ENCODE measurements around the gene SPRTN. TPM values are rescaled to one million over a fixed set of nuclear protein-coding genes. Genes with fewer than 3 reads are reported as not detected.
"Not testable (repeated sequence)": the region's sequence is repeated elsewhere in the genome, so short reads cannot be mapped to it uniquely, and the experiment has no call there.

Gene SPRTN
- total and polyA plus RNA-seq, 2 of the 8 experiments (the other 6 are each of a cell fraction or from before 2014, with no cell fraction given) = 6.6 to 15.1 TPM

DNA sequence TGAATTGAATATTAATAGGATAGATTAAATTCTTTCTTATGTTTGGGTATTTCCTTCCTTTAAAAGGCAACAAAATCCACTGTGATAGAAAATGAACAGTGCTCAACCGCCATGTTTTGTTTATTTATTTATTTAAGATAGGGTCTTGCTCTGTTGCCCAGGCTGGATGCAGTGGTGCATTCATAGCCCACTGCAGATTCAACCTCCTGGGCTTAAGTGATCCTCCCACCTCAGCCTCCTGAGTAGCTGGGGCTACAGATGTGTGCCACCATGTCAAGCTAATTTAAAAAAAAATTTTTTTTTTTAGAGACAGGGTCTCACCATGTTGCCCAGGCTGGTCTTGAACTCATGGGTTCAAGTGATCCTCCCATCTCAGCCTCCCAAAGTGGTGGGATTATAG lies 10.8 kb downstream of the SPRTN start:
- 94% methylated on average over 1 of the region's 1 CpG; no CpG with 5 or more reads in 1 of the 2 experiments for WGBS, 2 experiments (ENCODE audit: extremely low coverage in 1 of 2, insufficient coverage in 1 of 2, insufficient read length in 1 of 2, insufficient replicate concordance in 2 of 2, low coverage in 1 of 2, low lambda C conversion rate in 2 of 2, missing lambda C conversion rate in 1 of 2)

More for the DNA sequence above, 10.8 kb downstream of the SPRTN start:
- POLR2A ChIA-PET (ENCODE audit: partially characterized antibody); H3K9ac ChIP-seq (replicated peaks in 1 of 4; ENCODE audit: extremely low read depth in 1 of 4, low read depth in 3 of 4, low read length in 3 of 4); H3K79me2 ChIP-seq (ENCODE audit: control insufficient read depth in 1 of 2, insufficient read depth in 2 of 2, low read length in 2 of 2); H2BK5ac ChIP-seq (ENCODE audit: low read depth, low read length); H3K9me3 ChIP-seq (ENCODE audit: insufficient read depth in 2 of 2, low read depth in 1 of 2, low read length in 1 of 2); H2BK12ac ChIP-seq (ENCODE audit: low read depth, low read length); H3K4me3 ChIP-seq (ENCODE audit: extremely low read depth in 1 of 4, insufficient read depth in 2 of 4, low read depth in 3 of 4, low read length in 4 of 4); H4K5ac ChIP-seq (ENCODE audit: insufficient read length, low read depth, low read length); H2BK120ac ChIP-seq (replicated peaks; ENCODE audit: low read depth, low read length); H4K20me1 ChIP-seq (replicated peaks in 1 of 2; ENCODE audit: control insufficient read depth in 1 of 2, insufficient read depth in 2 of 2, low read length in 2 of 2); H2BK20ac ChIP-seq (ENCODE audit: low read length); H4K91ac ChIP-seq (replicated peaks; ENCODE audit: insufficient read length, low read length); H4K8ac ChIP-seq (ENCODE audit: extremely low read depth, insufficient read depth, low read length); H3K14ac ChIP-seq (ENCODE audit: insufficient read length); FAIRE-seq; H3K23ac ChIP-seq (ENCODE audit: insufficient read length); H3K4ac ChIP-seq (replicated peaks; ENCODE audit: insufficient read length, low read depth, low read length); H3K56ac ChIP-seq (replicated peaks; ENCODE audit: insufficient read length, low read depth, low read length); H3K23me2 ChIP-seq (ENCODE audit: low read depth, low read length); H3K79me1 ChIP-seq (ENCODE audit: low read depth, low read length); H3K4me1 ChIP-seq (replicated peaks in 1 of 4; ENCODE audit: control insufficient read depth in 3 of 4, insufficient read depth in 4 of 4, low read length in 3 of 4); H3K27me3 ChIP-seq (replicated peaks in 1 of 4; ENCODE audit: control insufficient read depth in 3 of 4, extremely low read depth in 1 of 4, insufficient read depth in 3 of 4, low read length in 3 of 4); DNase-seq (ENCODE audit: low read depth in 1 of 2, low spot score in 2 of 2); H3K27ac ChIP-seq (ENCODE audit: low read depth, low read length); H2BK15ac ChIP-seq (ENCODE audit: low read length); H3K4me2 ChIP-seq (ENCODE audit: insufficient read depth in 1 of 2, low read depth in 2 of 2, low read length in 2 of 2); H2AFZ ChIP-seq (ENCODE audit: low read length); H3K18ac ChIP-seq (ENCODE audit: extremely low read depth, low read length); H2AK5ac ChIP-seq (ENCODE audit: low read depth, low read length): not testable (repeated sequence)
- peaks cover 4 to 40% (median 16%) of the 10 kb centered on the region in 4 experiments; a peak in 7 of 8 replicates for H3K36me3 ChIP-seq (ENCODE audit: control insufficient read depth in 2 of 4, insufficient read depth in 4 of 4, low read length in 3 of 4)
- CTCF ChIA-PET (ENCODE audit: partially characterized antibody) = interaction anchor here (1.4 kb wide), 2 partner anchors 8 to 33 kb away, joined by 4 to 5 read pairs; no protein-coding TSS in a partner anchor
